Upper lobe of left lung (tissue), 4 donors: Measurements from ENCODE around the gene KDM4F.

Experiments
- CTCF ChIP-seq, 6 experiments: fragments of 450-650 bp in 4 of 6; fragments of 200-600 bp in 2 of 6; sonication (generic) in 2 of 6; IDR thresholded peaks; one replicate each; pipeline ENCODE4 v1.5.1; 2016 to 2019; ENCODE audit warnings: antibody characterized with exemption in 6 of 6
- EP300 ChIP-seq, 4 donors: sonication (generic); formaldehyde crosslinking; IDR thresholded peaks; one replicate each; pipeline ENCODE4 v1.5.1; 2017; ENCODE audit warnings: antibody characterized with exemption in 4 of 4, control low read depth in 2 of 4
- POLR2A ChIP-seq, 4 donors: fragments of 450-650 bp; IDR thresholded peaks; one replicate each; pipeline ENCODE4 v1.5.1; 2016 to 2017; ENCODE audit warnings: antibody characterized with exemption in 4 of 4, mild to moderate bottlenecking in 2 of 4
- POLR2AphosphoS5 ChIP-seq, 2 donors: sonication (generic); formaldehyde crosslinking; IDR thresholded peaks; one replicate each; pipeline ENCODE4 v1.5.1; 2017; ENCODE audit warnings: antibody characterized with exemption in 2 of 2

GRCh38 chr11:95082576-95083001, 33.4 kb downstream of the KDM4F start:
- no peak for TF ChIP-seq POLR2A (IDR thresholded peaks at IDR 0.05)
- no peak for TF ChIP-seq CTCF (IDR thresholded peaks at IDR 0.05)
- TF ChIP-seq POLR2AphosphoS5 (IDR thresholded peaks at IDR 0.05): no peak
- TF ChIP-seq EP300 (IDR thresholded peaks at IDR 0.05): no peak
